OCI-LY7 (cell line): ENCODE results near the gene DNAJC27. TPM values are rescaled to one million over a fixed set of nuclear protein-coding genes. Genes with fewer than 3 reads are reported as not detected.

Source experiments
- BruUV-seq: library from RNA; stranded (reverse); fragments of 400-500 nt; replicated peaks from 2 replicates; lab custom pipeline; 2021; lab: Mats Ljungman, UMichigan
- CTCF ChIA-PET: fragments of 300-600 bp; sonication (Branson Sonifier 250); formaldehyde crosslinking; loops from one replicate; lab custom pipeline; 2022; ENCODE audit warnings: antibody characterized with exemption; ENCODE audit not compliant: unreplicated experiment; lab: Charles Lee
- POLR2A ChIA-PET: fragments of 300-600 bp; sonication (Branson Sonifier 250); formaldehyde crosslinking; loops from one replicate; lab custom pipeline; 2022; ENCODE audit warnings: antibody characterized with exemption; lab: Charles Lee
- DNase-seq: peaks from one replicate; pipeline ENCODE4 v3.0.0-alpha.2; 2015; ENCODE audit warnings: low spot score
- H2AFZ ChIP-seq: fragments of 200-600 bp; sonication (generic), shearing (Covaris generic); 2 replicates; pipeline ENCODE4 v1.6.1; 2014; ENCODE audit warnings: mild to moderate bottlenecking, antibody characterized with exemption, low read length, moderate library complexity
- H3K27ac ChIP-seq: fragments of 200-600 bp; sonication (generic); 2 replicates; pipeline ENCODE4 v1.5.1; 2014; ENCODE audit warnings: mixed run types, low read depth, mild to moderate bottlenecking, moderate library complexity, low read length, inconsistent platforms; ENCODE audit not compliant: poor library complexity, severe bottlenecking
- H3K36me3 ChIP-seq: fragments of 200-600 bp; sonication (generic); 2 replicates; pipeline ENCODE4 v1.6.1; 2014; ENCODE audit warnings: mild to moderate bottlenecking, antibody characterized with exemption, low read length, moderate library complexity, mixed read lengths; ENCODE audit not compliant: insufficient read depth
- H3K4me1 ChIP-seq: fragments of 200-600 bp; sonication (generic); 2 replicates; pipeline ENCODE4 v1.5.1; 2014; ENCODE audit warnings: mild to moderate bottlenecking, low read length; ENCODE audit not compliant: insufficient read depth, poor library complexity, severe bottlenecking
- H3K4me2 ChIP-seq: fragments of 200-600 bp; sonication (generic); 2 replicates; pipeline ENCODE4 v1.6.1; 2014; ENCODE audit warnings: mild to moderate bottlenecking, low read length
- H3K4me3 ChIP-seq: fragments of 200-600 bp; sonication (generic); 2 replicates; pipeline ENCODE4 v1.5.1; 2014; ENCODE audit warnings: mild to moderate bottlenecking, low read depth, low read length; ENCODE audit not compliant: poor library complexity, severe bottlenecking
- H3K79me2 ChIP-seq: fragments of 200-600 bp; sonication (generic); 2 replicates; pipeline ENCODE4 v1.6.1; 2016; ENCODE audit warnings: low read depth, mild to moderate bottlenecking, low read length, moderate library complexity, mixed read lengths; ENCODE audit not compliant: insufficient read depth
- H3K9me2 ChIP-seq: fragments of 200-600 bp; sonication (generic); 2 replicates; pipeline ENCODE4 v1.6.1; 2016; ENCODE audit warnings: mild to moderate bottlenecking, low read length, mixed read lengths; ENCODE audit not compliant: insufficient read depth
- H3K9me3 ChIP-seq: fragments of 200-600 bp; sonication (generic); 2 replicates; pipeline ENCODE4 v1.6.1; 2014; ENCODE audit warnings: mild to moderate bottlenecking, mixed run types, low read length, mixed read lengths
- H4K20me1 ChIP-seq: fragments of 200-600 bp; sonication (generic); 2 replicates; pipeline ENCODE4 v1.6.1; 2014; ENCODE audit warnings: mild to moderate bottlenecking, antibody characterized with exemption, low read length, moderate library complexity, mixed read lengths; ENCODE audit not compliant: insufficient read depth
- CTCF ChIP-seq: fragments of 200-600 bp; sonication (generic); conservative IDR thresholded peaks from 2 replicates; pipeline ENCODE4 v1.5.1; 2014; ENCODE audit warnings: mild to moderate bottlenecking, antibody characterized with exemption, low read length, moderate library complexity, mixed read lengths
- EZH2phosphoT487 ChIP-seq: fragments of 200-600 bp; sonication (generic); IDR thresholded peaks from 2 replicates; pipeline ENCODE4 v1.6.1; 2018; ENCODE audit warnings: low read depth, borderline replicate concordance, mild to moderate bottlenecking, mixed run types, antibody characterized with exemption, low read length, moderate library complexity, mixed read lengths
- intact Hi-C: fragments of 100-400 bp; cut with micrococcal nuclease; formaldehyde crosslinking; loops from one replicate; pipeline ENCODE4 v1.10.0; 2022; ENCODE audit not compliant: unreplicated experiment
- total RNA-seq, 2 experiments: library from RNA; depleted of rRNA in 1 of 2; stranded (reverse); fragments of >200 nt in 1 of 2; shearing (Covaris generic) in 1 of 2; gene quantifications; 2 replicates each; pipeline ENCODE4 v1.2.3, GENCODE V29; 2014 to 2022

Gene DNAJC27
- total RNA-seq, 2 experiments from 2014 or later, result 3.6 to 6.6 TPM

GRCh38 chr2:24913911-24914310, 57.8 kb downstream of the DNAJC27 start:
- Histone ChIP-seq H2AFZ (no peak overlapping the region), H3K9me3 (0 out of 2 replicates have a peak, but pooled peaks cover 3% of the 10 kb centered on the region), H3K4me1 (peaks cover 23% of the 10 kb centered on the region), H4K20me1 (no peaks in the 10 kb centered on the region), H3K9me2 (no peaks in the 10 kb centered on the region), H3K79me2 (peaks cover 21% of the 10 kb centered on the region), H3K4me3 (no peak overlapping the region), H3K27ac (no peak overlapping the region), H3K36me3 (peaks cover 77% of the 10 kb centered on the region), H3K4me2 (no peak overlapping the region)
- no TSS peak for BruUV-seq
- ChIA-PET CTCF (no interaction called here), POLR2A (no interaction called here)
- DNase-seq, result no peak
- intact Hi-C loops, result no loop called here
- no peak for TF ChIP-seq CTCF
- TF ChIP-seq EZH2phosphoT487, result no peak

GRCh38 chr2:24912986-24913385, 58.8 kb downstream of the DNAJC27 start:
- ChIA-PET CTCF (no interaction called here), POLR2A (interaction anchor here (0.7 kb wide), 1 partner anchor 34 kb away, joined by 3 read pairs; no protein-coding TSS in a partner anchor)
- intact Hi-C loops, result no loop called here
- H3K27ac ChIP-seq, result no peak overlapping the region
- DNase-seq, result no peak
- H2AFZ ChIP-seq, result no peak overlapping the region
- 0 out of 2 replicates have a peak, but pooled peaks cover 3% of the 10 kb centered on the region for H3K9me3 ChIP-seq
- H3K9me2 ChIP-seq, result no peaks in the 10 kb centered on the region
- no peaks in the 10 kb centered on the region for H4K20me1 ChIP-seq
- peaks cover 14% of the 10 kb centered on the region for H3K4me1 ChIP-seq
- H3K79me2 ChIP-seq, result peaks cover 15% of the 10 kb centered on the region; the same call in 1 of the 2 replicates
- H3K4me3 ChIP-seq, result no peak overlapping the region
- TF ChIP-seq CTCF (no peak), EZH2phosphoT487 (no peak)
- no TSS peak for BruUV-seq
- peaks cover 71% of the 10 kb centered on the region for H3K36me3 ChIP-seq
- H3K4me2 ChIP-seq, result no peak overlapping the region

- H3K79me2 ChIP-seq, result peaks cover 10% of the 10 kb centered on the region; the same call in 1 of the 2 replicates
- BruUV-seq, result no TSS peak
- H3K9me2 ChIP-seq, result no peaks in the 10 kb centered on the region
- ChIA-PET POLR2A (interaction anchor here (0.7 kb wide), 1 partner anchor 35 kb away, joined by 3 read pairs; no protein-coding TSS in a partner anchor), CTCF (no interaction called here)
- no peak overlapping the region for H3K4me2 ChIP-seq
- TF ChIP-seq EZH2phosphoT487, result no peak
- no peak for TF ChIP-seq CTCF
- H2AFZ ChIP-seq, result no peak overlapping the region
- H3K36me3 ChIP-seq, result peaks cover 66% of the 10 kb centered on the region
- intact Hi-C loops, result no loop called here
- 0 out of 2 replicates have a peak, but pooled peaks cover 3% of the 10 kb centered on the region for H3K9me3 ChIP-seq
- peaks cover 9% of the 10 kb centered on the region for H3K4me1 ChIP-seq
- H3K4me3 ChIP-seq, result no peak overlapping the region
- no peaks in the 10 kb centered on the region for H4K20me1 ChIP-seq
- no peak for DNase-seq
- H3K27ac ChIP-seq, result no peak overlapping the region
Measured at GRCh38 chr2:24912523-24912922, 59.2 kb downstream of the DNAJC27 start.
